Spinal cord (tissue), 10 donors: ENCODE measurements around the gene BAD. TPM values are rescaled to one million over a fixed set of nuclear protein-coding genes. Genes with fewer than 3 reads are reported as not detected.
"Not testable (repeated sequence)": the region's sequence is repeated elsewhere in the genome, so short reads cannot be mapped to it uniquely, and the experiment has no call there.

Experiments
- DNase-seq, 6 donors: peaks; one replicate each; pipeline versions ENCODE4 v3.0.0 to v3.0.0-alpha.2; 2013 to 2015; ENCODE audit warnings: low spot score in 6 of 6, low read depth in 4 of 6
- H3K27ac ChIP-seq: one replicate; pipeline ENCODE4 v1.5.1; 2013; ENCODE audit warnings: low read depth, low read length, control low read depth
- H3K27me3 ChIP-seq: one replicate; pipeline ENCODE4 v1.6.1; 2013; ENCODE audit warnings: low read length; ENCODE audit not compliant: control insufficient read depth, insufficient read depth
- H3K36me3 ChIP-seq: one replicate; pipeline ENCODE4 v1.6.1; 2013; ENCODE audit warnings: low read length; ENCODE audit not compliant: control insufficient read depth, insufficient read depth
- H3K4me1 ChIP-seq: one replicate; pipeline ENCODE4 v1.6.1; 2013; ENCODE audit warnings: low read length; ENCODE audit not compliant: control insufficient read depth, insufficient read depth
- H3K4me3 ChIP-seq: one replicate; pipeline ENCODE4 v1.5.1; 2013; ENCODE audit warnings: low read depth, low read length, control low read depth
- H3K9me3 ChIP-seq: one replicate; pipeline ENCODE4 v1.6.1; 2013; ENCODE audit warnings: low read length; ENCODE audit not compliant: control insufficient read depth, insufficient read depth
- WGBS: methylation state at CpG from one replicate; pipeline ENCODE4 v1.1.5; 2013; ENCODE audit warnings: missing lambda C conversion rate; ENCODE audit not compliant: insufficient coverage; 5-methylcytosine and 5-hydroxymethylcytosine counted together
- polyA plus RNA-seq, 2 donors: library from polyadenylated mRNA; unstranded; fragments of 120-200 nt; gene quantifications; one replicate each; pipeline ENCODE4 v1.2.1, GENCODE V29; 2013; ENCODE audit not compliant: insufficient read length in 2 of 2
- total RNA-seq, 2 donors: library from RNA; depleted of rRNA in 1 of 2; stranded (reverse); fragments of 120-200 nt in 1 of 2; fragments of >200 nt in 1 of 2; gene quantifications; one replicate each; pipeline versions ENCODE4 v1.2.3 to v1.2.4, GENCODE V29; 2013 to 2014
- donor health status: healthy.

Gene BAD
- total and polyA plus RNA-seq, 4 donors = 41.5 to 123 (median 101) TPM

DNA sequence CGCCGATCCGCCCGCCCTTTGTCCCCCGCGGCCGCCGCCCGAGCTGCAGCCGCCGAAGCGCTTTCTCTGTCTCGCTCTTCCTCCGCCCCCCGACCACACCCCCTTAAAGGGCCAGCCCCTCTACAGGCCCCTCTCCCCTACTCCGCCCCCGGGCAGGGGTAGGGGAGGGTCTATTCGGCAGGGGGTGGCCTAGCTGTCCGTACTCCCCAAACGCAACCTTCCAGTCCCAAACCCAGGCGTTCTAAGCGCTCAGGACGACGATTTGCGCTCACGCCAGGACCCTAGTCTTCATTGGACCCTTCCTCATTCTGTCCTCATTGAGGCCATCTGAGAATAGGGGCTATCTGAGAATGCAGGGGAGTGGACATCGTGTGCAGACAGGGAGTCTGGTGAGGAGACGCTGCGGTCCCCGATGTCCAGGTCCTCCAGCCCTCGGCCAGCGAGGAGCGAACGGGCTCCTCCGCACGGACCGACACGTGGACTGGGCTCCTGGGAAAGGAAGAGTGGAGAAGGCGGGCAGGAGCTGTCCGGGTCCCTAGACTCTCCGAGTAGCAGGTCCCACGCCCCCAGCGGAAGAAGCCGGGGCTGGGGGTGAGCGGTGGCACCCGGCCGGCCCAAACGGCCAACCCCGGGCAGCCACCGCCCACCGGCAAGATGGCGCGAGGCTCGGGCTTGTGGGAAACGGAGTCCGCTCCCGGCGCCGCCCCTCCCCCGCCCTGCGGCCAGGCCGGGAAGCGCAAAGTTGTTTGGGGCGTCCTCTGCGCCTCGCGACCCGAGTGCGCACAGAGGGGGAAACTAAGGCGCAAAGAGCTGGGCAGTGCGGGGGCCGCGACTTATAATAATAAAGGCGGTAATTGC lies 37.4 kb downstream of the BAD start, which contains the start of gene PPP1R14B:
Gene PPP1R14B (minus strand): TSS at position 73 of the 858 bp plus-strand sequence. CDS start 270 bp downstream, outside the sequence.
- DNase-seq = peak in 5 of 6 donors; percentile 58 to 96 (median 81)
- WGBS = under 1% methylated on average over 51 of the region's 74 CpGs
- Histone ChIP-seq H3K9me3 (no peaks in the 10 kb centered on the region), H3K27me3 (peaks cover 6% of the 10 kb centered on the region), H3K36me3 (peaks cover 32% of the 10 kb centered on the region), H3K27ac (peak within 1 kb of the TSS; percentile 97), H3K4me3 (peak within 1 kb of the TSS; percentile 85), H3K4me1 (peaks cover 71% of the 10 kb centered on the region)

DNA sequence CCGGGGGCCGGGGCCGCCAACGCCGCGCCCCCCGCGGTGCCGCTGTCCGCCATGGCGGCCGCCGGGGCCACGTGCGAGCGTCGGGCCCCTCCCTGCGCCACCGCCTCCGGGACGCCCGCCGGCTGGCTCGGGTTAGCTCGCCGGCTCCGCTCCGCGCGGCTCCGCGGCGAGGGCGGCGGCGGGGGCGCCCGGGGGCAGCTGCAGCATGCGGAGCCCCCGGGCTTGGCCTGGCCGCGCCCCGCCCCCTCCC lies 37.9 kb downstream of the BAD start:
- H3K9me3 ChIP-seq, DNase-seq, H3K27me3 ChIP-seq, H3K27ac ChIP-seq: not testable (repeated sequence)
- peak overlapping the region; percentile 62 for H3K4me3 ChIP-seq
- H3K4me1 ChIP-seq = peaks cover 71% of the 10 kb centered on the region
- peaks cover 37% of the 10 kb centered on the region for H3K36me3 ChIP-seq
- 0% methylated on average over 40 of the region's 43 CpGs for WGBS

DNA sequence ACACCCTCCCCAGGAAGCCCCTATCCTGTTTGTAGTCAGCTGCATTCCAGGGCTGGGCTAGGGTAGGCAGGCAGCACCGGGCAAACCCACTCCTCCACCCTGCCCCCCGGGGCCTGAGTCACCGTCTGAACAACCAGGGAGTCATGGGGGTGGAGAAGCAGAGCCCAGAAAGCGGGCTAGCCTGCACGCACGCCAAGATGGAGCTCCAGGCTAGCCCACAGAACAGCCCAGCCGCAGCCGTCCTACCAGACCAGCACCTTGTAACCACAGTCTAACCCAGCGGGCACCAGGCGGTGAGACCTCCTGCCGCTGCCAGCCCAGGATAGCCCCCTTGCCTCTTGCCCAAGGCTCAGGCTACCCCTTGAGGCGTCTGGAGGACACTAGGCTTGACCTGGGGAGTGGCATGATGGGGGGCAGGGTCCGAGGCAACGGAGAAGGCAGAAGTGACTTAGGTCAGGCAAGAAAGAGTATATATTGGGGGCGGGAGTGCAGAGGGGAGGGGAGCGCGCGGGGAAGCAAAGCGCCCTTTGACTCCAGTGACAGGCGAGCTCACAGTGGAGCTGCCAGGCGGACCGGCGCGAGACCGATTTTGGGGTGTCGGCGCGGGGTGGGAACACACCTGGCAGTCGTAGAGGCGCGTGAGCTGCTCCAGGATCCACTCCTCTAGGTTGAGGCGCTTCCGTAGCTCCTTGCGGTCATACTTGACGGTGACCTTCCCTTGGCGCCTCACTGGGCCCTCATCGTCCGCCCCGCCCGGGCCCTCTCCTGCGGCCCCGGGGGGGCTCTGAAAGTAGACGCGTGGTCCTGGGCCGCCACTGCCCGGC lies 38.5 kb downstream of the BAD start:
- WGBS = under 1% methylated on average over 39 of the region's 46 CpGs
- Histone ChIP-seq H3K27ac (peak overlapping the region; percentile 41), H3K9me3 (no peaks in the 10 kb centered on the region), H3K27me3 (peaks cover 6% of the 10 kb centered on the region), H3K36me3 (peaks cover 37% of the 10 kb centered on the region), H3K4me1 (peaks cover 69% of the 10 kb centered on the region), H3K4me3 (peak overlapping the region; percentile 62)
- peak in 2 of 6 donors; percentile 63 to 75 for DNase-seq

DNA sequence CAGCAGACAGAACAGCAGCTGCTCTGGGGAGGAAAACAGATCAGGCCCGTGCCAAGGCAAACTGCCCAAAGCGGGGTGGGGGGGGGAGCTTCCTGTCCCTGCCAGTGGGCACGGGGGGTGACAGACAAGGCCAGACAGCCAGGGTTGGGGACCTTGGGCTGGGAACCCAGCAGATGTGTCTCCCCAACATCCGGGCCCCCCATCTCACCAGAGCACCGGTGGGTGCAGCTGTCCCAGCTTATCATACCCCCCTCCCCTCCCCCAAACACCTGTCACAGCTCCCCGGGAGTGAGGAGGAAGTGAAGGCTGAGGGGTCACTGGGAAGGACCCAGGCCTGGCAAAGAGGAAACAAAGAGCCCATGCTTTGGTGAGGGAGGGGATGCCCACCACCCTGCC lies 39.1 kb downstream of the BAD start:
- 8% methylated on average over 2 of the region's 6 CpGs for WGBS
- DNase-seq = peak in 1 of 6 donors; percentile 66

DNA sequence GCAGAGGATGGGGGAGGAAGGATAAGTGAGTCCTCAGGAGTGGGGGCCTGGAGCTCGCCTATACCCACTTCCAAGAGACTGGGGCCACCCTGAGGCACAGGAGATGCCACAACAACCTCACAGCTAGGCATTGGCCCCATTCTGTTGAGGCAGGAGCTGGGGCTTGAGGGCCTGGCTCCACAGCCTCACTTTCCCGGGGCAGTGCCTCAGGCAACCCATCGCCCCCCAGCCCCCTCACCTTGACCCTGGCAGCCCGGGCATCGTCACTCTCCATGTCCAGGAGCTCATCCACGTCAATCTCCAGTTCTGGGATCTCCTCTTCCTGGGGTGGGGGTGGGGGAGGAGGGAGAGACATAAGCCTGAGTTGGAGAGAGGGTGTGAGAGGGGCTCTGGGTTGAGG lies 39.5 kb downstream of the BAD start:
- Histone ChIP-seq H3K9me3 (no peaks in the 10 kb centered on the region), H3K27ac (peak overlapping the region; percentile 41), H3K36me3 (peaks cover 37% of the 10 kb centered on the region), H3K4me1 (peaks cover 67% of the 10 kb centered on the region), H3K27me3 (no peaks in the 10 kb centered on the region), H3K4me3 (no peak overlapping the region)
- DNase-seq = no peak
- 77% methylated on average over 3 of the region's 6 CpGs for WGBS

More for the DNA sequence above, 39.1 kb downstream of the BAD start:
- peaks cover 37% of the 10 kb centered on the region for H3K36me3 ChIP-seq
- H3K27me3 ChIP-seq = peaks cover 1% of the 10 kb centered on the region
- H3K9me3 ChIP-seq = no peaks in the 10 kb centered on the region
- H3K4me1 ChIP-seq = peaks cover 67% of the 10 kb centered on the region
- H3K27ac ChIP-seq = peak overlapping the region; percentile 41
- peak overlapping the region; percentile 62 for H3K4me3 ChIP-seq

DNA sequence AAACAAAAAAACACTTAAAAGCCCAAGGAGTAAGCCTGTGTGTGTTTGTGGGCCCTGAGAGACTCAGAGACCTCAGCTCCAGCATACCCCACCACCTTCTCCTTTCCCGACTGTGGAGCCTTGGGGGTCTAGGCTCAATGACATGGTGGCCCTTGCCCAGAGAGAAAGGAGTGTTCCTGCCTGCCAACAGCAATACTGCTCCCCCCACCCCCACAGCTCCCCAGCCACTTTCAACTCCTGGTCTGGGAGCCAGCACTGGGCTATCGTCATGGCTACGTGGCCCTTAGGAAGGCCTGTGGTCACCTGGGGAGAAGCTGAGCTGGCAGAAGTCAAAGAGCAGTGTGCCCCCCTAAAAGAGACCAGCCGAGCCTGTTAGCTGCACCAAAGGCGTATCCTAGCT lies 40.4 kb downstream of the BAD start:
- H3K4me3 ChIP-seq = no peak overlapping the region
- H3K27me3 ChIP-seq = no peaks in the 10 kb centered on the region
- H3K36me3 ChIP-seq = peaks cover 37% of the 10 kb centered on the region
- no peaks in the 10 kb centered on the region for H3K9me3 ChIP-seq
- H3K4me1 ChIP-seq = peaks cover 67% of the 10 kb centered on the region
- no peak overlapping the region for H3K27ac ChIP-seq
- 56% methylated on average over 3 of the region's 5 CpGs for WGBS
- no peak for DNase-seq

DNA sequence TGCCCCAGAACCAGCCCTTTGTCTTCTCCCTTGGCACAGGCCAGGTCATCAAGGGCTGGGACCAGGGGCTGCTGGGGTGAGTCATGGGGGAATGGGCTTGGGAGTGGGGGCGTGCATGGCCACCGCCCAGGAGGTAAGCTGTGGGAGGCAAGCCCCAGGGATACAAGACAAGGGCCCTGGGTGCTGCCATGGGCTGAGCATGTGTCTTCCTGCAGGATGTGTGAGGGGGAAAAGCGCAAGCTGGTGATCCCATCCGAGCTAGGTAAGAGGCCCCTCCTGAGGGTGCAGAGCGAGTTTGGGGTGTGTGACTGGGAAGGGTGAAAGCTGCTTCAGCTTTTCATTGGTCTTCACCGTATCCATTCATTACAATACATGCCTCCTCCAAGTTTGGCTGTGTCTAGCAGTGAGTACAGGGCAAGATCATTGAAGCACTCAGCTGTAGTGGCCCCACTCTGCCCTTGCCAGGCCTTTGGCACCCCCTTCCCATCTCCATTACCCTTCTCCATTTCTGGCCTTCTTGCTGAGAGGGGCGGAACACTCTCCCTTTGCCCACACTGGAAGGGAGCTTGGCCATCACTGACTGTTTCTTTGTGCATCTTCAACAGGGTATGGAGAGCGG lies 41.1 kb downstream of the BAD start:
- peaks cover 67% of the 10 kb centered on the region for H3K4me1 ChIP-seq
- H3K27ac ChIP-seq = no peak overlapping the region
- no peak overlapping the region for H3K4me3 ChIP-seq
- WGBS = 100% methylated on average over 2 of the region's 8 CpGs
- no peaks in the 10 kb centered on the region for H3K27me3 ChIP-seq
- H3K36me3 ChIP-seq = peaks cover 42% of the 10 kb centered on the region
- no peaks in the 10 kb centered on the region for H3K9me3 ChIP-seq
- DNase-seq = no peak

DNA sequence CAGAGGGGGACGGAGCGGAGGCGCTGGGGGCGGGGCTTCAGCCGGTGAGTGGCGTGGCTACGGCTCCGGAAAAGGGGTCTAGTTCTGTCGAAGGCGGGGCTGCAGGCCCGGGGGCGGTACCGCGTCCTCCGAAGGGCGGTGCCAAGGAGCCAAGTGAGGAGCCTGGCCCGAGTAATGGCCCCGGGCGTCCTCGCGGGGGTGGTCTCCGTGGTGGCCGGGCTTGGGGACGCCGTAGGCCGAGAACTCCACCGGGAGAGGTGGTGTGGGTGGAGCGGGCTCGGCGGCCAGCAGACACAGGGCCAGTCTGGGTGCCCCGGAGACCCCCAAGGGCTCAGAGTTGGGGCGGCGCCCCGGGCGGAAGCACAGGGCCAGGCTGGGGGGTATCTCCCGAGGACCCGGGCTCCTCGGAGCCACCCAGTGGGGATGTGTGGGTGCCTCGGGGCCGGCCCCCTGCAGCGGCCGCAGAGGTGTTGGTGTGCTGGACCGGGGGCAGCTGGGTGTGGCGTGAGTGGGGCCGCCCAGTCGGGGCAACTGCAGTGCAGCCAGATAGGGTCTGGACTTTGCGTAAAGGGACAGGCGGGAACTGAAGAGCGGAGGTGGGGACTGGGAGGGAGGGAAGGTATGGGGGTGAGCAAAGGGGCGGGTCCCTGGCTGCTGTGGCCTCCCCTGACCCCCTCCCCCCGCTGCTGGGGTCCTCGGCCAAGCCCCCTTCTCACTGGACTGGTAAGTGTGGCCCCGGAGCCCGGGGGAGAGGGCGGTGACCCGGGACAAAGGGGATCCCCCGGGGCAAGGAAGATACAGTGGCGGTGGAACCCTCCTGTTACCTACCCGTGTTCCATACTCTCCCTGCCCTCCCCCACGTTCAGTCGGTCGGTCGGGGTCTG lies 42.7 kb downstream of the BAD start:
- DNase-seq = peak in 2 of 6 donors; percentile 24 to 57
- Histone ChIP-seq H3K27me3 (no peaks in the 10 kb centered on the region), H3K9me3 (no peaks in the 10 kb centered on the region), H3K4me3 (peak overlapping the region; percentile 85), H3K36me3 (peaks cover 58% of the 10 kb centered on the region), H3K27ac (peak overlapping the region; percentile 100), H3K4me1 (peaks cover 57% of the 10 kb centered on the region)
- WGBS = under 1% methylated on average over 58 of the region's 63 CpGs

DNA sequence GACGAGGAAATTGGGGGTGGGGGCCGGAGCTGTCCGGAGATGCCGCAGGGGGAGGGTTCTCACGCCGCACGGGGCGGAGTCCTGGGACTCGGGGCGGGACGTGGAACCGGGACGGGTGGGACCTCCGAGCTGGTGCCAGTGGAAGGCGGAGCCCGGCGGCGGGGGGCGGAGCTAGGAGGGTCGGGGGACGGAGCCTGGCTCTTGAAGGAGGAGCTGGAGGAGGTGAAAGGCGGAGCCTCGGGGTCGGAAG lies 43.3 kb downstream of the BAD start:
- no peaks in the 10 kb centered on the region for H3K27me3 ChIP-seq
- WGBS = under 1% methylated on average over 24 of the region's 24 CpGs
- H3K4me3 ChIP-seq = peak overlapping the region; percentile 85
- no peaks in the 10 kb centered on the region for H3K9me3 ChIP-seq
- peak; percentile 92 to 100 (median 99) for DNase-seq
- peak overlapping the region; percentile 100 for H3K27ac ChIP-seq
- H3K4me1 ChIP-seq = peaks cover 57% of the 10 kb centered on the region
- peaks cover 62% of the 10 kb centered on the region for H3K36me3 ChIP-seq
